Gastroesophageal sphincter (tissue), 4 donors: Measurements from ENCODE around the gene HEMGN. TPM values are rescaled to one million over a fixed set of nuclear protein-coding genes. Genes with fewer than 3 reads are reported as not detected.

ENCODE experiments used
- ATAC-seq: fragments of 150-250 bp; one replicate; pipeline ENCODE4 v1.9.1; 2016; ENCODE audit warnings: mild to moderate bottlenecking, moderate library complexity
- H3K27ac ChIP-seq, 4 donors: fragments of 200-600 bp; sonication (generic) in 3 of 4; 1 replicate in 3 of 4; 2 replicates in 1 of 4; pipeline ENCODE4 v1.5.1; 2016 to 2019
- H3K27me3 ChIP-seq: fragments of 200-600 bp; sonication (generic); one replicate; pipeline ENCODE4 v1.5.1; 2019
- H3K36me3 ChIP-seq, 2 donors: fragments of 200-600 bp; sonication (generic); one replicate each; pipeline ENCODE4 v1.5.1; 2019; ENCODE audit warnings: control low read depth in 1 of 2
- H3K4me1 ChIP-seq, 3 donors: fragments of 200-600 bp; sonication (generic); 1 replicate in 2 of 3; 2 replicates in 1 of 3; pipeline ENCODE4 v1.5.1; 2016 to 2019; ENCODE audit warnings: control low read depth in 2 of 3
- H3K4me3 ChIP-seq, 2 donors: fragments of 200-600 bp; sonication (generic); one replicate each; pipeline ENCODE4 v1.5.1; 2019; ENCODE audit warnings: mild to moderate bottlenecking in 1 of 2, moderate library complexity in 1 of 2
- H3K9me3 ChIP-seq, 3 donors: fragments of 200-600 bp; sonication (generic); one replicate each; pipeline ENCODE4 v1.5.1; 2017 to 2019; ENCODE audit warnings: control low read depth in 2 of 3
- CTCF ChIP-seq, 4 experiments: fragments of 200-600 bp in 2 of 4; fragments of 450-650 bp in 2 of 4; sonication (generic) in 1 of 4; IDR thresholded peaks; one replicate each; pipeline ENCODE4 v1.5.1; 2017 to 2019; ENCODE audit warnings: antibody characterized with exemption in 4 of 4, mild to moderate bottlenecking in 2 of 4, moderate library complexity in 2 of 4
- EP300 ChIP-seq: sonication (generic); formaldehyde crosslinking; IDR thresholded peaks from one replicate; pipeline ENCODE4 v1.6.1; 2017; ENCODE audit warnings: antibody characterized with exemption, mild to moderate bottlenecking
- POLR2A ChIP-seq, 2 donors: fragments of 450-650 bp; IDR thresholded peaks; one replicate each; pipeline ENCODE4 v1.6.1; 2017; ENCODE audit warnings: antibody characterized with exemption in 2 of 2, mild to moderate bottlenecking in 2 of 2, moderate library complexity in 1 of 2
- POLR2AphosphoS5 ChIP-seq: sonication (generic); formaldehyde crosslinking; IDR thresholded peaks from one replicate; pipeline ENCODE4 v1.6.1; 2017; ENCODE audit warnings: antibody characterized with exemption
- WGBS, 2 donors: methylation state at CpG; one replicate each; pipeline ENCODE4 v1.1.5; 2018; ENCODE audit warnings: low coverage in 1 of 2; 5-methylcytosine and 5-hydroxymethylcytosine counted together
- total RNA-seq, 4 donors: library from RNA; depleted of rRNA; stranded (reverse); fragments of >200 nt; gene quantifications; one replicate each; pipeline ENCODE4 v1.1.0, GENCODE V29; 2016

HEMGN gene
- total RNA-seq, 4 donors from 2014 or later = not detected

- 20 to 100% methylated on average over 1 of the region's 1 CpG for WGBS, 2 donors
- no peak overlapping the region for H3K4me3 ChIP-seq
- no peak overlapping the region for H3K27ac ChIP-seq
- H3K36me3 ChIP-seq = peaks cover 0 to 93% of the 10 kb centered on the region in 2 donors
- ATAC-seq = no peak
- H3K27me3 ChIP-seq = no peaks in the 10 kb centered on the region
- peaks cover 0 to 33% (median 0%) of the 10 kb centered on the region in 3 donors for H3K4me1 ChIP-seq
- no peak for TF ChIP-seq POLR2A (IDR thresholded peaks at IDR 0.05)
- TF ChIP-seq EP300 = no peak
- TF ChIP-seq POLR2AphosphoS5 = no peak
- no peak for TF ChIP-seq CTCF (IDR thresholded peaks at IDR 0.05)
- H3K9me3 ChIP-seq = no peaks in the 10 kb centered on the region
Observed at GRCh38 chr9:97908705-97909104, 29.3 kb downstream of the HEMGN start.

DNA sequence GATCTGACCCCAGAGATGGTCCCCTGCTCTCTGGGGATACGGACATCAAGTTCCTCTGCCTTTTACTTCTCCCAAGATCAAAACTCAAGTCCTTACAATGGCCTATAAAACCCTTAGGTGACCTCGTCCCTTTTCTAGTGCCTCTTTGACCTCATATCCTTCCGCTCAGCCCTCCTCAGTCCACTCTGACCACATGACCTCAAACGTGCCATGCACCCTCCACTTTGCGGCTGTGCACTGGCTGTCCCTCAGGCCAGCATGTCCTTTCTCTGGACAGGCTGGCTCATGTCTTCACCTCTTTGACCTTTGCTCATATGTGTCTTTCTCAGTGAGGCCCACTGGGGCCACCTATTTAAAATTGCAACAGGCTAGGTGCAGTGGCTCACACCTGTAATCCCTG is 30.3 kb downstream of the HEMGN start:
- Histone ChIP-seq H3K36me3 (peaks cover 0 to 93% of the 10 kb centered on the region in 2 donors), H3K27ac (no peak overlapping the region), H3K9me3 (no peaks in the 10 kb centered on the region), H3K27me3 (no peaks in the 10 kb centered on the region), H3K4me1 (peaks cover 0 to 33% (median 0%) of the 10 kb centered on the region in 3 donors), H3K4me3 (no peak overlapping the region)
- TF ChIP-seq POLR2A (IDR thresholded peaks at IDR 0.05) (no peak), POLR2AphosphoS5 (no peak), CTCF (IDR thresholded peaks at IDR 0.05) (no peak), EP300 (no peak)
- ATAC-seq = no peak
- 75 to 100% methylated on average over 2 to 5 of the region's 5 CpGs for WGBS, 2 donors

DNA sequence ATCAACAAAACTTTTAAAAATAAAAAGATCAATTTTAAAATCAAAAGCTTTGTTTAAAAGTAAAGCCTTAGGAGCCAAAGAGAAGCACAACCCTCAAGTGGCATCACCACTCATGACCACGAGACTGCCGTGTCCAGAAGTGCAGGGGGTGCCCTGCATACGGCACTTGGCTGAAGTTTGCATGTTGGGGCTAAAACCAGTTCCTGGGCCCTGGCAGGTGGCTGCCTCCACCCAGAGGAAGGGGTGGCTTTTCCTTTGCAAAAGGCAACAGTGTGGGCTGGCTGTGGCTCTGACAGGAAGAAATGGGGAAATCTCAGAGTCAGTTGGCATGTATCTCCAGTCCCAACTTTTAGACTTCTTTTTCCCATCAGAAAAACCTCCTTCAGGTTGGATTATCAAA is 30.9 kb downstream of the HEMGN start:
- Histone ChIP-seq H3K27ac (no peak overlapping the region), H3K4me3 (no peak overlapping the region), H3K36me3 (peaks cover 0 to 87% of the 10 kb centered on the region in 2 donors), H3K27me3 (no peaks in the 10 kb centered on the region), H3K4me1 (peaks cover 0 to 33% (median 0%) of the 10 kb centered on the region in 3 donors), H3K9me3 (no peaks in the 10 kb centered on the region)
- TF ChIP-seq CTCF (IDR thresholded peaks at IDR 0.05) (no peak), EP300 (no peak), POLR2A (IDR thresholded peaks at IDR 0.05) (no peak), POLR2AphosphoS5 (no peak)
- 78% methylated on average over 3 of the region's 3 CpGs; no CpG with 5 or more reads in 1 of the 2 donors for WGBS, 2 donors
- ATAC-seq = no peak

- TF ChIP-seq POLR2AphosphoS5 (no peak), EP300 (no peak), POLR2A (IDR thresholded peaks at IDR 0.05) (no peak), CTCF (IDR thresholded peaks at IDR 0.05) (no peak)
- 81% methylated on average over 5 to 12 of the region's 12 CpGs for WGBS, 2 donors
- ATAC-seq = peak; percentile 57
- H3K36me3 ChIP-seq = peaks cover 0 to 80% of the 10 kb centered on the region in 2 donors
- peaks cover 0 to 38% (median 0%) of the 10 kb centered on the region in 3 donors for H3K4me1 ChIP-seq
- H3K4me3 ChIP-seq = no peak overlapping the region
- H3K27ac ChIP-seq = no peak overlapping the region
- no peaks in the 10 kb centered on the region for H3K9me3 ChIP-seq
- no peaks in the 10 kb centered on the region for H3K27me3 ChIP-seq
Observed at GRCh38 chr9:97906236-97906831, 31.6 kb downstream of the HEMGN start.

DNA sequence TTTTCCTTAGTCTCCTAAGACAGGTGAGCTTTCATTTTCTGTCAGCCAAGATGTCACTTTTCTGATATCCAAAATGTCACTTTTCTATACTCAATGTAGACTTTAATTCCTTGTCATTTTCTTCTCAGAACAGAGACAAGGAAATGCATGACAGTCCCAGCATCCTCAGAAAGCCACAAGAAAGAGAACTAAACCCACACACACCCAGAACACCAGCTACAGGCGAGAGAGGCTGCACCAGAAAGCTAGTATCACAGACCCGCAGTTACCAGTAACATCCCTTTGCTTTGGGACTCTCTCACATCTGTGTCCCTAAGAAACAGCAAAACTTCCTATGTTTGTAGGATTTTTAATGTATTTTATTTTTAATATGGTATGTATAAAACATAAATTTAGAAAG is 32.7 kb downstream of the HEMGN start:
- no peak overlapping the region for H3K4me3 ChIP-seq
- no peak for ATAC-seq
- no peak for TF ChIP-seq POLR2AphosphoS5
- no peak for TF ChIP-seq POLR2A (IDR thresholded peaks at IDR 0.05)
- TF ChIP-seq EP300 = no peak
- TF ChIP-seq CTCF (IDR thresholded peaks at IDR 0.05) = no peak
- WGBS, 2 donors = 85 to 90% methylated on average over 2 of the region's 2 CpGs
- H3K27ac ChIP-seq = no peak overlapping the region
- no peaks in the 10 kb centered on the region for H3K9me3 ChIP-seq
- no peaks in the 10 kb centered on the region for H3K27me3 ChIP-seq
- peaks cover 0 to 70% of the 10 kb centered on the region in 2 donors for H3K36me3 ChIP-seq
- peaks cover 0 to 46% (median 0%) of the 10 kb centered on the region in 3 donors for H3K4me1 ChIP-seq
